Measurements from ENCODE around the gene RUNX2.

The RUNX2 gene

GRCh38 chr6:45617441-45617840, 289.3 kb downstream of the RUNX2 start:
- no peak for DNase-seq (ENCODE audit: low read depth in 2 of 2)

GRCh38 chr6:45618259-45618658, 290.1 kb downstream of the RUNX2 start:
- DNase-seq (ENCODE audit: low read depth in 2 of 2) = no peak

GRCh38 chr6:45619211-45619760, 291.2 kb downstream of the RUNX2 start:
- no peak for DNase-seq (ENCODE audit: low read depth in 2 of 2)

DNA sequence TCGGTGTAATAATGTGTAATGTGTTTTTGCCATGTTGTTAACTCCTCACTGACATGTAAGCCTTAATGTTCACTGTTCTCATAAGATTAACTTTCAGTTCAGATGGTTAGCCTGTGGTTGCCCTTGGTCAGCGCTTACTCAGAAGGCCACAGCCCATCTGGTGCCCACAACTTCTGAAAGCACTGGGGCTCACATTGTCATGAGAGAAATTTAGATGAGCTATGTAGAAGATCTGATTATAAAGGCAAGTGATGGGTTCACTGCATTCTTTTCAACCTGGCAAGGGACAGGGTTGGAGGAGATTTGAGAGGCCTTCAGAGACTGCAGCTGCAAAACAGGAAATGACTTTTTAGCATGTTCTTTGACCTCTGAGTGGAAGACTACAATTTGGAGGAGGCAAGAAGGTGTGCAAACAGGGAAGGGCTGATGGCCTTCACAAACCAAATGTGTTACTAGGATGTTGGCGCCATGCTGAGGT, 291.9 kb downstream of the RUNX2 start:
- DNase-seq (ENCODE audit: low read depth in 2 of 2) = no peak

- no peak for DNase-seq (ENCODE audit: low read depth in 2 of 2)
Measured at GRCh38 chr6:45624228-45624627, 296.1 kb downstream of the RUNX2 start.

DNA sequence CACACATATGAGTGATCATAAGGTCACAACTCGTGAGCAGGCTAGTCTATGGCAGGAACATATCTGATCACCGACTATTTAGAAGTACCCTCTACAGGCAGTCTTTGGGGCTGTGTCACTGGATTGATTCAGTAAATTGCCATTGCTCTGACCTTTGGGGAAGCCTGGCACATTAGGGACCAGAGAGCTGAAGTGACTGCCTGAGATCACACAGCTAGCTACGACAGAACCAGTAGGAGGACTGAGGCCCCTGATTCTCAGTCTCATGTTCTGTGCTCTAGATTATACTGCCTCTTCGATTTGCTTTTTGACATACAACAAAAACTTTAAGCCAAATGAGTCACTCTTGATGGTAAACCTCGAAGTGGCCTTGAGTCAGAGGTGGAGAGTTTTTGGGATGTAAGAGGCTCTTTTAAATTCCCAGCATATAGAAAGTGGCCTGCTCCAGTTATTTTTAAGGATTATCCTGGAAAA, 297.1 kb downstream of the RUNX2 start:
- DNase-seq (ENCODE audit: low read depth in 2 of 2) = no peak

DNA sequence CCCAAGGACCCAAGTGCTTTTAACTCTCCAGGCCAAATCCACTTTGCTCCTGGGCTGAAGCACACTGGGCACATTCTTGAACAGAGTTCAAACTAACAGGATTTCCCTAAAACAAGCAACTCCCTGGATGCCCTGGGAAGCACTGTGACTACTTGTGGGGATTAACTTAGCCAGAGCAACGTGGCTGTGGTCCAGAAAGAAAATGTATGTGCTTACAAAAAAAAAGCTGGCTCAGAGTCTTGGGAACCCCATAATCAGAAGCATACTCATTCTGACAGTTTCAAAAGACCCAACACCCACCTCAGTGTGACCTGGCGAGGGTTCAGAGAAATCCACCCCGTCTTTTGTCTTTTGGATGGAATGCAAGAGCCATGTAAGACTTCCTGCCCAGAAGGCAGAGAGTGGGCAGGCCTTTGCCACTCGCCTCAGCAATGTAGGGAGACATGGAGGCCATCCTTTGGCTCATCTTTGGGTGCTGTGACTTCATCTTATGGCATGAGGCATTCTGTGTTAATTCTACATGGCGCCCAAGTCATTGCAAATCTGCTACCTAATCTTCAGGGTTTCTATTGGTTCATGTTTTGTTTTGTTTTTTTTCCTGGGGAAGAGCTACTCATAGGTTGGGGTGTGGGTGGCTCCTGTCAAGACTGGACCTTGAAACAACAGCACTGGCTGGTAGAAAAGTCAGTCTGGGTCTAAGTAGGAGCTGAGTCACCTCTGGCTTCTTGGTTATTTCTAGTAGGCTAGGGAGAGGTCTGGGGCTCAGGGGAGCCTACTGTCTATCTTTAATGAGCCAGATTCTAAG, 298.2 kb downstream of the RUNX2 start:
- DNase-seq (ENCODE audit: low read depth in 2 of 2) = no peak

DNA sequence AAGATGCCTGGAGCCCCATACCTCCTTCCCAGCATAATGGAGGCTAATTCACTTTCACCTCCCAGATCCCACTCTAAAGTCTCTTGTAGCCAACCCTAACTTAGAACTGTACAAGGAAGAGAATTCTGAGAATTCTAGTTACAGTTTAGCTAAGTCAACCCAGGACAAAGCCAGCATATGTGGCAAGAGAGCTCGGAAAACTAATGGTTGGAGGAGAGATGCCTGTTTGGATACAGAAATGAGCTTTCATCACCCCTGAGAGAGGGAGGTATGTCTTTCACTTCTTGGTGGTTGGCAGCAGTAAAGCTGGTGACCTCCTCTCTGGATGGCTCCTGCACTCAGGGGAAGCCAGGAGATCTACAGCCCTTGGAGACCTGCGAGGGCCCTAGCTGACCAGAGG, 302.2 kb downstream of the RUNX2 start:
- no peak for DNase-seq (ENCODE audit: low read depth in 2 of 2)

GRCh38 chr6:45630801-45631200, 302.7 kb downstream of the RUNX2 start:
- no peak for DNase-seq (ENCODE audit: low read depth in 2 of 2)

- DNase-seq (ENCODE audit: low read depth in 2 of 2) = no peak
Measured at GRCh38 chr6:45631396-45631795, 303.3 kb downstream of the RUNX2 start.

- no peak for DNase-seq (ENCODE audit: low read depth in 2 of 2)
Measured at GRCh38 chr6:45633272-45633908, 305.3 kb downstream of the RUNX2 start.

DNA sequence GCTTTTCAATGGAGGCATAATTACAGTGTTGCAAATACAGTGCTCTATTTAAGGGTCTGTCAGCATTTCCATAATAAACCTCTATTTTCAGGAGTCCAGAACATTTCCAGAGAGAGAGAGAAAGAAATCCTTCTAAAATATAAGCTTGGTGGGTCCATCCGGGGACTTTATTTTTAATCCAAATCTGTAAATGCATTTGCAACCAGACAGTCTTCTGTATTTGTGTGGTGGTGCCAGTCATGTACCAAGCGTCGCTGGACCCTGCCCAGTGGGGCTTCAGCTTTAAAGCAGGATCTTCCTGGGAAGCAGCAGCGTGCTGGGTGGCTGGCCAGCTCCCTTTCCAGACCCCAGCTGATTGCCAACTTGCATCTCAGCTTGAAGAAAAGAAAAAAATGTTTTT, 306.1 kb downstream of the RUNX2 start:
- no peak for DNase-seq (ENCODE audit: low read depth in 2 of 2)

DNA sequence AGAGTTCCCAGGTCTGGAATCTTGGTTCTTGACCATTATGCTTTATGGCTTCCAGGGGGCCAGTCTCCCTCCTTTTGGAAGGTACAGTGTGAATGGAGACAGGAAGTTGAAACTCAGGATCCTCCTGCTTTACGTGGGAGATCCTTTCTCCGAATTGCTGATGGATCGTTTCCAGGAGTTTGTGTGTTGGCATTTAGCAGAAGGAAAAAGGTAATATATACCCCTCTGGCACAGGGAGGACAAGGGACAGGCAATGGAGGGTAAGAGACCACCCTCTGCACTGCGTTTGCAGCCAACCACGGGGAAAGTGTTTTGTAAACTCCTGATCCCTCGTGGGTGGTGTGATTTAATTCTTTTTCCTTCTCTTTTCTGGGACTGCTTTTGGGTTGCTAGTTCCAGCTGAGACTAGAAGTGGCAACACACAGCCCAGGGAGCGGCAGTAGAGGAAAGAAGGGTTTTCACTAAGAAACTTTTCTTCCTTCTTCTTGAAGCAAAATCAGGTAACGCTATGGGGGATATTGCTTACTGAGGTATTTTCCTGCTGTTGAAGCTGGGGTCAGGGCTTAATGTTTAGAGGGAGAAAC, 307.2 kb downstream of the RUNX2 start:
- DNase-seq (ENCODE audit: low read depth in 2 of 2) = no peak

- no peak for DNase-seq (ENCODE audit: low read depth in 2 of 2)
Measured at GRCh38 chr6:45637056-45637455, 308.9 kb downstream of the RUNX2 start.

- no peak for DNase-seq (ENCODE audit: low read depth in 2 of 2)
Measured at GRCh38 chr6:45637611-45638257, 309.6 kb downstream of the RUNX2 start.

GRCh38 chr6:45640081-45640491, 312.0 kb downstream of the RUNX2 start:
- DNase-seq (ENCODE audit: low read depth in 2 of 2) = no peak

DNA sequence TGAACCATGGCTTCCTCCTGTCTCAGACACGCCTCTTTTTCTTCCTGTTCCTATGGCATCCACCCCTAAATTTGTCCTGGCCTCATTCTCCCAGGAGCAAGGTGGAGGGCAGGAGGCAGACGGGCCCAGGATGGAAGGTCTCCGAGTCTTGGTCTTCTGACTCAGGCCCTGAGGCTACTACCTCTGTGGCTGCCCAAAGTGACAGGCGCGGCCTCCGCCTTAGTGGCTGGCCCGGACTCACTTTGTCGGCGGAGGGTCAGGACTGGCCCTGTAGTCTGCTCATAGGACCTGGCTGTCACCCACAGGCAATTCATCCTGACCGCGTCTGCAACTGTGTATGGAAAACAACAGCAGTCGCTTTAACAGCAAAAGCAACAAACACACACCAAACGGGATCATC, 312.7 kb downstream of the RUNX2 start:
- DNase-seq (ENCODE audit: low read depth in 2 of 2) = no peak

- DNase-seq (ENCODE audit: low read depth in 2 of 2) = no peak
Measured at GRCh38 chr6:45642331-45643125, 314.4 kb downstream of the RUNX2 start.

DNA sequence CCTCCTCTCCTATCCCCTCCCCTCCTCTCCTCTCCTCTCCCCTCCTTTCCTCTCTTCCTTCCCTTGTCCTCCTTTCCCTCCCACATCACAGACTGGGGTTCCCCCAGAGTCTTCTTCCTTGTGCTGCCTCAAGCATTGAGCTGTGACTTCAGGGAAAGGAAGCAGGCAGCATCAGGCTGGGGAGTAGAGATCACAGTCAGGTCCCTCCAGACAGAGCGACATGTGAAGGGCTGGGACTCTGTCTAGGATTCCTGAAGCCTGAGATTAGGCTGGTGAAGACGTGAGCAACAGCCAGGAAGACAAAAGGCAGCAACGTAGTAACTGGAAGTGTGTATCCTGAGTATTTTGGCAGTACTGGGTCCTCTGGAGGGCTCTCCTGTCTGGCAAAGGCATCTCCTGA, 315.0 kb downstream of the RUNX2 start:
- no peak for DNase-seq (ENCODE audit: low read depth in 2 of 2)

- no peak for DNase-seq (ENCODE audit: low read depth in 2 of 2)
Measured at GRCh38 chr6:45644720-45645119, 316.6 kb downstream of the RUNX2 start.

DNA sequence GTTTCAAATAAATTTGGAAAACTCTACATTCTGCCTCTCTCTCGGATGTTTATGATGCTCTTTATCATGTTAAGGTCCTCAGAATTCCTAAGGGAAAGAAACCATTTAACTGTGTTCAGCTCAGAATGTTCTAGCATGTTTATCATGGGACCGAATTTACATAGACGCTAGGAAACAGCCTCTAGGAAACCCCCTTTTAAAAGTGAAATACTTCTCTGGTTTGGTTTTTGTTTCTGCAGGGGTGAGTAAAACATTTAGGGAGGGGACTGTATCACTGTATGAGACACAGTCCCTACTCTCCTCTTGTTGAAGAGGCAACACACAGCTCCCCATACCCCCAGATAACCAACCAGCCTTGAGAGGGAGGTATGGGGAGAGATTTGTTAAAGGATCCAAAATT, 317.2 kb downstream of the RUNX2 start:
- no peak for DNase-seq (ENCODE audit: low read depth in 2 of 2)

All from stimulated activated CD4-positive, alpha-beta T cell treated with anti-CD3 and anti-CD28 coated beads, Interleukin-1b, Interleukin-23, amount 100 ng/mL, for 1 hour (primary cell).